Left lung (tissue), 10 donors: ENCODE data around the gene ANK3. TPM values are rescaled to one million over a fixed set of nuclear protein-coding genes. Genes with fewer than 3 reads are reported as not detected.

Source experiments
- ATAC-seq: fragments of 200-7000 bp; cut with Tn5 transposase; one replicate; pipeline ENCODE4 v1.9.1; 2020; ENCODE audit warnings: moderate library complexity
- DNase-seq, 4 donors: peaks; one replicate each; pipeline ENCODE4 v3.0.0-alpha.2; 2013 to 2020
- H3K27ac ChIP-seq, 2 donors: fragments of 200-600 bp; sonication (generic) in 1 of 2; one replicate each; pipeline versions ENCODE4 v1.5.0 to v1.8.0; 2020 to 2021
- H3K27me3 ChIP-seq, 2 donors: fragments of 200-600 bp; sonication (generic) in 1 of 2; one replicate each; pipeline versions ENCODE4 v1.5.0 to v1.8.0; 2020 to 2021
- H3K36me3 ChIP-seq, 2 donors: fragments of 200-600 bp; sonication (generic) in 1 of 2; one replicate each; pipeline versions ENCODE4 v1.5.0 to v1.8.0; 2020 to 2021
- H3K4me1 ChIP-seq, 2 donors: fragments of 200-600 bp; one replicate each; pipeline ENCODE4 v1.8.0; 2021
- H3K4me3 ChIP-seq, 2 donors: fragments of 200-600 bp; sonication (generic) in 1 of 2; one replicate each; pipeline versions ENCODE4 v1.5.0 to v1.8.0; 2020 to 2021; ENCODE audit warnings: mild to moderate bottlenecking in 1 of 2
- H3K9me3 ChIP-seq, 2 donors: fragments of 200-600 bp; sonication (generic) in 1 of 2; one replicate each; pipeline versions ENCODE4 v1.5.0 to v1.8.0; 2020 to 2021
- intact Hi-C, 2 donors: fragments of 100-400 bp; cut with DNase I; formaldehyde crosslinking; loops; one replicate each; pipeline versions ENCODE4 v1.11.2 to v1.14.2; 2022
- polyA plus RNA-seq, 6 donors: library from polyadenylated mRNA; unstranded; fragments of 120-200 nt; gene quantifications; one replicate each; pipeline ENCODE4 v1.2.1, GENCODE V29; 2013; ENCODE audit not compliant: insufficient read length in 6 of 6
- total RNA-seq, 2 donors: library from RNA; stranded (reverse); fragmentation: NEBNext Ultra II Directional; extraction: Animal tissue kit (Norgen Biotek cat#: 25700); gene quantifications; one replicate each; pipeline ENCODE4 v1.2.1, GENCODE V29; 2021
- TF ChIP-seq, protein P1 (sequence below), 2 donors: fragments of 200-600 bp; sonication (generic) in 1 of 2; IDR thresholded peaks; one replicate each; pipeline versions ENCODE4 v1.5.0 to v1.8.0; 2021; ENCODE audit warnings: antibody characterized with exemption in 2 of 2
- donor health status: DM: no; HTN: yes; CAD: no.
- donor health status: DM: no; HTN: no; CAD: no.

ANK3 gene
- total and polyA plus RNA-seq, 8 donors, result 22.1 to 74.1 (median 35.1) TPM

DNA sequence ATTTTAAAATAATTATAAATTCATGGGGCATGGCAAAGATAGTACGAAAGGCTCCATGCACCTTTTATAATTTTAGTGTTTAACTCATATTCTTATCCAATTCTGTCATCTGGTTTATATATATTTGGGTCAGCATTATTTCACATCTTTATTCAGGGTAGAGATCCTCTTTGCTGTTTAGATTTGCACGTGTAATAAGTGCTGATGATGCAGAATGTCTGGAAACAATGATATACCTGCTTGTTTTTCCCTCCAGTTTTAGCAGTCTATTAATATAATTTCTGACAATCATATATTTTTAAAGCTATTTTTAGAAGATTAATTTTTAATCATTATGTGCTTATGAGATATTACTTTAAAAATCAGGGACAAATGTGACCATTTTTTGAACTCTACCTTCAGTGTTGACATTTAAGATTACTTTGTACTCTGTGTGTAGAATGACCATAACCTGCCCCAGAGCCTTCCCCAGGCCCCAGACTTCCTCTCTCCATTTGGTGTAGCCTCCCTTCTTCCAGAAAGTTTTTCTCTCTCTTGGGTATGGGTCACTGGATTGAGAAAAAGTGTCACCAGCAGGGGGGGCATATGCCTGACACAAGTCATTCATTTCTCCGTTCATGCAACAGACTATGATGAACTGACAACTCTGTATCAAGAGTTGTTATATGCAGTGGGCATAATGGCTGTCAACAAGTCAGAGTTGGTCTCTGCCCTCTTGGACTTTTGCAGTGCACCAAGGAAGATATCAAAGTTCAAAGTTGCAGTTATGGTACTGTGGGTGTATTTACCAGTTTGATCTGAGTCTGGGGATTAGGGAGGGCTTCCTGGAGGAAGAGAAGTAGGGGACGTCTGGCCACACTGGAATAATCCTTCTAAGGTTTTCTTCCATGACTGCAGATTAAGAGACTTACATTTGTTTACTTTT lies 290.7 kb downstream of the ANK3 start:
- H3K4me3 ChIP-seq, result no peak overlapping the region
- H3K9me3 ChIP-seq, result no peaks in the 10 kb centered on the region
- TF ChIP-seq, protein P1, sequence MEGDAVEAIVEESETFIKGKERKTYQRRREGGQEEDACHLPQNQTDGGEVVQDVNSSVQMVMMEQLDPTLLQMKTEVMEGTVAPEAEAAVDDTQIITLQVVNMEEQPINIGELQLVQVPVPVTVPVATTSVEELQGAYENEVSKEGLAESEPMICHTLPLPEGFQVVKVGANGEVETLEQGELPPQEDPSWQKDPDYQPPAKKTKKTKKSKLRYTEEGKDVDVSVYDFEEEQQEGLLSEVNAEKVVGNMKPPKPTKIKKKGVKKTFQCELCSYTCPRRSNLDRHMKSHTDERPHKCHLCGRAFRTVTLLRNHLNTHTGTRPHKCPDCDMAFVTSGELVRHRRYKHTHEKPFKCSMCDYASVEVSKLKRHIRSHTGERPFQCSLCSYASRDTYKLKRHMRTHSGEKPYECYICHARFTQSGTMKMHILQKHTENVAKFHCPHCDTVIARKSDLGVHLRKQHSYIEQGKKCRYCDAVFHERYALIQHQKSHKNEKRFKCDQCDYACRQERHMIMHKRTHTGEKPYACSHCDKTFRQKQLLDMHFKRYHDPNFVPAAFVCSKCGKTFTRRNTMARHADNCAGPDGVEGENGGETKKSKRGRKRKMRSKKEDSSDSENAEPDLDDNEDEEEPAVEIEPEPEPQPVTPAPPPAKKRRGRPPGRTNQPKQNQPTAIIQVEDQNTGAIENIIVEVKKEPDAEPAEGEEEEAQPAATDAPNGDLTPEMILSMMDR (IDR thresholded peaks at IDR 0.05), result no peak
- intact Hi-C loops, result loop anchor here in 1 of 2 donors (5.0 kb wide), 1 partner anchor 338 kb away; no protein-coding TSS in a partner anchor
- H3K27ac ChIP-seq, result no peak overlapping the region
- no peaks in the 10 kb centered on the region for H3K4me1 ChIP-seq
- ATAC-seq (no peak), DNase-seq (no peak)
- no peaks in the 10 kb centered on the region for H3K27me3 ChIP-seq
- no peaks in the 10 kb centered on the region for H3K36me3 ChIP-seq

DNA sequence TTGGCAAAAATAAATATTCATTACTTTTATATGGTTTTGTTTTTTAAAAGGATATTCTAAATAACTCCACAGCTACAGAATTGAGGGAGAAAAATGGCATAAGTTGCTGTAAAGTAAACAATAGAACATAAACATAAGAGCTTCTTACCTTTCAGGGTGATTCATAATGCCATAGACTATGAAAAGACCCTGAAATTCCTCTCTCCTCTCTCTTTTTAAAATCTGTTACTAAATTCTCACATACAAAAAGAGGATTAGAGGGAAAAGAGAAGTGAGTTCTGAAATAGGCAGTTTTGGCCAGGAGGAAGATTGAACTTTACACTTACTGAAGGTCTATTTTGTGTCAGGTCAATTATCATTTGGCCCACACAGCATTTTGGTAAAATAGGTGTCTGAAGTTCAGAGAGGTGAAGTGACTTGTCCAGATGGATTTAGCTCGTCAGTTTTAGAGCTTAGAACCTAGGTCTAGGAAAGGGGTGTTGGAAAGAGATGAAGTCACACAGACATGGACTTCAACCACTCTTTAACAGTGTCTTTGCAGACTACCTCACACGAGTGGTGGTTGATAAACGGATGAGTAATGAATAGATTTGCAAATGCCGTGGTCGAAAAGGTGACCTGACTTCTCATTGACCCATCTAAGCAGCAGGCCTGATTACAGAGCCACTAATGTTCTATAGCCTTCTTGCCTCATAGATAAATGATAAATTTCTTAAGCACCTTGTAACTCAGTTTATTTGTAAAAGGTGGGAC lies 292.7 kb downstream of the ANK3 start:
- DNase-seq, result no peak
- Histone ChIP-seq H3K36me3 (no peaks in the 10 kb centered on the region), H3K27ac (no peak overlapping the region), H3K27me3 (no peaks in the 10 kb centered on the region), H3K4me1 (no peaks in the 10 kb centered on the region), H3K9me3 (no peaks in the 10 kb centered on the region), H3K4me3 (no peak overlapping the region)
- intact Hi-C loops, result loop anchor here in 1 of 2 donors (5.0 kb wide), 1 partner anchor 340 kb away; no protein-coding TSS in a partner anchor
- TF ChIP-seq, protein P1 (IDR thresholded peaks at IDR 0.05), result no peak
- no peak for ATAC-seq

DNA sequence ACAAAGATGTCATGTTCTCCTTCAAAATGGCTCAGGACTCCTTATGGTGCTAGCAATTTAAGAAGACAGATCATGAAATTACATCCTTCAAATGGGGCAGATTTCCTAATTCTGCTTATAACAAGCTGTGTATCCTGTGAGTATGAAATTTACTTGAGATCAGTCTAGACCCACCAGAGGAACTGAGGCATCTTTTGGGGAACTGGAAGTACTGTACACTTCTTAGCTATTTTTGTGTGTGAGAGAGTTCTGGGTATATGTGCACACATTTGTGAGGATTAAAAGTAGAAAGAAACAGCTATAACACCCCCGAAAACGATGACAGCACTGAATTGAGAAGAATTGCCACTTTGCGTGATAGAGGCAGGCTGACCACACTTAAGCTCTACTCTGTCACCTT lies 296.4 kb downstream of the ANK3 start:
- H3K4me3 ChIP-seq, result no peak overlapping the region
- no peaks in the 10 kb centered on the region for H3K36me3 ChIP-seq
- intact Hi-C loops, result no loop called here
- TF ChIP-seq, protein P1 (IDR thresholded peaks at IDR 0.05), result no peak
- no peaks in the 10 kb centered on the region for H3K9me3 ChIP-seq
- H3K4me1 ChIP-seq, result no peaks in the 10 kb centered on the region
- H3K27ac ChIP-seq, result no peak overlapping the region
- DNase-seq, result no peak
- ATAC-seq, result no peak
- H3K27me3 ChIP-seq, result no peaks in the 10 kb centered on the region

DNA sequence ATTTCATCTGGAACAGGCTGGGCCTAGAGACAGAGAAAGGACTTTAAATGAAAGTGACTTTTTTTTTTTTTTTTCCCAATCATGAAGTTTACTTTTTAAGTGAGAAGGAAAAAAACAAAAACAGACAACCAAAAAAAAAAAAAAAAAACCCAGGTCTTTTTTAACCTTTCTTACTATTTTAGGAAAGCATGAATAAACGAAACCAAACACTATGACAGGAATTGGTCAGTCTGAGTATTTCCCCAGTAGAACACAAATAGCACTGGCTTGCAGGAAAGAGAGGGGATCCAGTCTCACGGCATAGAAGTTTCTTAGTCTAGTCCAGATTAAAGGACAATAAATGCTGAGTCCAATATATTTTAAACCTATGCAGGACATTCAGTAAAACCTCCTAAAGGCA lies 302.8 kb downstream of the ANK3 start:
- no peaks in the 10 kb centered on the region for H3K36me3 ChIP-seq
- TF ChIP-seq, protein P1 (IDR thresholded peaks at IDR 0.05), result no peak
- ATAC-seq (no peak), DNase-seq (no peak)
- H3K27ac ChIP-seq, result no peak overlapping the region
- no peak overlapping the region for H3K4me3 ChIP-seq
- intact Hi-C loops, result no loop called here
- no peaks in the 10 kb centered on the region for H3K4me1 ChIP-seq
- H3K27me3 ChIP-seq, result no peaks in the 10 kb centered on the region
- H3K9me3 ChIP-seq, result no peaks in the 10 kb centered on the region

DNA sequence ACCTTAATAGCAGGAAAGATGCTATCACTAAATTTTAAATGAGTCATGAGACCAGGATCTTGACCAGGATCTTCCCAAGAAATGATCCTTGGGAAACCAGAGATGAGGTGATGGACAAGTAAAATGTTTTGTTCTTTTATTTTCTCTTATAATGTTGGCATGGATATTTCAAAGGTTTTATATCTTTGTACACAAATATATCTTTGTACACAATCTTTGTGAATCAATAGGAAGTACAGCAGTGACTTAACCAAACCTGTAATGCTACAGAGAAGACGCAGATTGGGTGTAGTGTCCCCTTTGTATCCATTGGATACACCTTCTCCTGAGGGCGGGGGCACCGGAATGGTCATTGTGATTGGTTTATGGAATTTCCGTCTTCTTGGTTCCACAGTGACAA lies 303.3 kb downstream of the ANK3 start:
- Histone ChIP-seq H3K4me3 (no peak overlapping the region), H3K36me3 (no peaks in the 10 kb centered on the region), H3K27ac (no peak overlapping the region), H3K9me3 (no peaks in the 10 kb centered on the region), H3K27me3 (no peaks in the 10 kb centered on the region), H3K4me1 (no peaks in the 10 kb centered on the region)
- ATAC-seq, result no peak
- no peak for DNase-seq
- TF ChIP-seq, protein P1 (IDR thresholded peaks at IDR 0.05), result no peak
- intact Hi-C loops, result no loop called here
